PFSK-1 (cell line): ENCODE results near the gene ADAMTSL4.

Experiments used
- POLR2AphosphoS5 ChIP-seq: IDR thresholded peaks from 2 replicates; pipeline ENCODE4 v1.6.1; 2012; ENCODE audit warnings: low read depth, mild to moderate bottlenecking, control low read depth, low read length, moderate library complexity
- REST ChIP-seq, 2 experiments: IDR thresholded peaks; 2 replicates each; pipeline versions ENCODE4 v1.6.1 to v1.8.0; 2011 to 2012; ENCODE audit warnings: low read depth in 2 of 2, low read length in 2 of 2, control low read depth in 1 of 2, inconsistent platforms in 1 of 2, mild to moderate bottlenecking in 1 of 2, moderate library complexity in 1 of 2; ENCODE audit not compliant: insufficient read depth in 1 of 2
- TAF1 ChIP-seq: IDR thresholded peaks from 2 replicates; pipeline ENCODE4 v1.6.1; 2012; ENCODE audit warnings: low read length, control low read depth, borderline replicate concordance; ENCODE audit not compliant: insufficient read depth

GRCh38 chr1:150534002-150534401 is 15.2 kb upstream of the ADAMTSL4 start:
- TF ChIP-seq TAF1 (no peak), POLR2AphosphoS5 (no peak), REST (IDR thresholded peaks at IDR 0.05; ENCODE audit: insufficient read depth in 1 of 2, low read depth in 2 of 2, low read length in 2 of 2) (no peak)
